Sigmoid colon (tissue), 3 donors: ENCODE data around the gene MGA.

Source experiments
- POLR2A ChIP-seq, 2 donors: fragments of 450-650 bp; IDR thresholded peaks; one replicate each; pipeline ENCODE4 v1.6.1; 2016; ENCODE audit warnings: antibody characterized with exemption in 2 of 2, mild to moderate bottlenecking in 2 of 2, moderate library complexity in 2 of 2
- TF ChIP-seq, protein P1 (sequence below), 4 experiments: fragments of 450-650 bp in 3 of 4; fragments of 200-600 bp in 1 of 4; IDR thresholded peaks; one replicate each; pipeline ENCODE4 v1.5.1; 2016 to 2019; ENCODE audit warnings: antibody characterized with exemption in 4 of 4, mild to moderate bottlenecking in 3 of 4, moderate library complexity in 2 of 4

DNA sequence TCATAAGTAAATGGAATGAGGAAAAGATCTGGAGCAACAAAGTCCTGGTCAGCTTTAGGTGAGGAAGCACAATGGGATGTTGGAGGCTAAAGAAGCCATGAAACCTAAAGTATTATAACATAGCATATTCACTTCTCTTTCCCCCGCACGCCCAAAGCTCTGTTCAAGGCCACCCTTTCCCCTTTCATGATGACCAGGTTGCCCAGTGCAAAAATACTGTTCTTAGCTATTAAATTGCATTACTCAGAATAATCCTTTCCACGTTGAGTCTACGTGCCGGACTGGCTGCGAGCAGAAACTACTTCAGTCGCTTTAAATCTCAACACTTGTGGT is 113.5 kb downstream of the MGA start:
- no peak for TF ChIP-seq POLR2A (IDR thresholded peaks at IDR 0.05)
- TF ChIP-seq, protein P1, sequence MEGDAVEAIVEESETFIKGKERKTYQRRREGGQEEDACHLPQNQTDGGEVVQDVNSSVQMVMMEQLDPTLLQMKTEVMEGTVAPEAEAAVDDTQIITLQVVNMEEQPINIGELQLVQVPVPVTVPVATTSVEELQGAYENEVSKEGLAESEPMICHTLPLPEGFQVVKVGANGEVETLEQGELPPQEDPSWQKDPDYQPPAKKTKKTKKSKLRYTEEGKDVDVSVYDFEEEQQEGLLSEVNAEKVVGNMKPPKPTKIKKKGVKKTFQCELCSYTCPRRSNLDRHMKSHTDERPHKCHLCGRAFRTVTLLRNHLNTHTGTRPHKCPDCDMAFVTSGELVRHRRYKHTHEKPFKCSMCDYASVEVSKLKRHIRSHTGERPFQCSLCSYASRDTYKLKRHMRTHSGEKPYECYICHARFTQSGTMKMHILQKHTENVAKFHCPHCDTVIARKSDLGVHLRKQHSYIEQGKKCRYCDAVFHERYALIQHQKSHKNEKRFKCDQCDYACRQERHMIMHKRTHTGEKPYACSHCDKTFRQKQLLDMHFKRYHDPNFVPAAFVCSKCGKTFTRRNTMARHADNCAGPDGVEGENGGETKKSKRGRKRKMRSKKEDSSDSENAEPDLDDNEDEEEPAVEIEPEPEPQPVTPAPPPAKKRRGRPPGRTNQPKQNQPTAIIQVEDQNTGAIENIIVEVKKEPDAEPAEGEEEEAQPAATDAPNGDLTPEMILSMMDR (IDR thresholded peaks at IDR 0.05) = no peak
